ENCODE results near the gene WDFY3. TPM values are rescaled to one million over a fixed set of nuclear protein-coding genes. Genes with fewer than 3 reads are reported as not detected.
A peak's percentile ranks its signal among the peaks of the same experiment; 100 is the strongest.

WDFY3 gene
- polyA plus RNA-seq, 1 donor: 28.9 TPM

GRCh38 chr4:84968925-84969324, 2.4 kb upstream of the WDFY3 start:
- no peak for DNase-seq
- 100% methylated on average over 1 of the region's 1 CpG for WGBS (ENCODE audit: insufficient coverage, low lambda C conversion rate)
- H3K9me3 ChIP-seq (ENCODE audit: control insufficient read depth, low read depth, low read length): no peaks in the 10 kb centered on the region

GRCh38 chr4:84967243-84967690, 777 bp upstream of the WDFY3 start:
- Histone ChIP-seq H3K27me3 (ENCODE audit: control insufficient read depth, insufficient read depth, low read length) (no peaks in the 10 kb centered on the region), H3K4me1 (ENCODE audit: control insufficient read depth, insufficient read depth, low read length) (peaks cover 9% of the 10 kb centered on the region), H3K9me3 (ENCODE audit: control insufficient read depth, low read depth, low read length) (no peaks in the 10 kb centered on the region), H3K4me3 (ENCODE audit: low read length) (peak overlapping the region; percentile 71), H3K27ac (ENCODE audit: low read length) (peak overlapping the region; percentile 88), H3K36me3 (ENCODE audit: control insufficient read depth, insufficient read depth, low read length) (no peaks in the 10 kb centered on the region)
- WGBS (ENCODE audit: insufficient coverage, low lambda C conversion rate): 0% methylated on average over 1 of the region's 7 CpGs
- DNase-seq: no peak

More at GRCh38 chr4:84968925-84969324, 2.4 kb upstream of the WDFY3 start:
- Histone ChIP-seq H3K36me3 (ENCODE audit: control insufficient read depth, insufficient read depth, low read length) (no peaks in the 10 kb centered on the region), H3K4me1 (ENCODE audit: control insufficient read depth, insufficient read depth, low read length) (peaks cover 9% of the 10 kb centered on the region), H3K27me3 (ENCODE audit: control insufficient read depth, insufficient read depth, low read length) (no peaks in the 10 kb centered on the region), H3K27ac (ENCODE audit: low read length) (no peak overlapping the region), H3K4me3 (ENCODE audit: low read length) (no peak overlapping the region)

DNA sequence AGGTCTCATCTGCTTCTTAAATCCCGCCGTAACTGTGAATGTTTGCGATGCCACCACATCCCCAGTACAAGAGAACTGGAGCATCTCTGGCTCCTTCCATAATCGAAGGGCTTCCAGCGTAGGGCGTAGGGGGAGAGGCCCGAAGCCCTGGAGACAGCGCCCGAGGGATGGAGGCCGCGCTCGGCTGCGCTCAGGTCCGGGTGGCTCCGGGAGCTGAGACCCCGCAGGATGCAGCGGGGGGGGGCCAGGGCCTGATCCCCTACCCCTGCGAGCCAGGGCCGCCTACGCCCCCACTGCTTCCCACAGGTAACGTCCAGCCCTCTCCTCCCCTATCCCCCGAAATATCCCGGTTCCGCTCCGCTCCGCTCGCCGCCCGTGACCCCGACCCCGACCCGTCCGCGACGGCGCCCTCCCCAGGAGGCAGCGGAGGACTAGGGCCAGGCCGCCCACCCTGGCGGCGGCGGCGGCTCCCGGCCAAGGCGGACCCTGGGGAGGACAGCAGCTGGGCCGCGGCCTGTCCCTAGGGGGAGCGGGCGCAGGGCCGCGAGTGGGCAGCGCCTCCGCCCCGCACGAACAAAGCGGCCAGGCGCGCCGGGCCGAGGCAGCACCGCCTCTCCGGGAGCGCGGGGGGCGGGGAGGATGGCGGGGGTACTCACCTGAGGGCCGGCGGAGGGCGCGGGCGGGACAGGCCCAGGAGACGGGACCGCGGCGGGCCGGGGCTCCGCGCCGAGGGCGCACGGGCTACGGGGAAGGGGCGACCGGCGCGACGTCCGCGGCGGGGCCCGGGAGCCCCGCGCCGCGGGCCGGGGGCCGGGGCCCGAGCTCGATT, 723 bp downstream of the WDFY3 start:
- Histone ChIP-seq H3K4me1 (ENCODE audit: control insufficient read depth, insufficient read depth, low read length) (peaks cover 9% of the 10 kb centered on the region), H3K9me3 (ENCODE audit: control insufficient read depth, low read depth, low read length) (no peaks in the 10 kb centered on the region), H3K27ac (ENCODE audit: low read length) (peak overlapping the region; percentile 88), H3K4me3 (ENCODE audit: low read length) (peak overlapping the region; percentile 89), H3K27me3 (ENCODE audit: control insufficient read depth, insufficient read depth, low read length) (no peaks in the 10 kb centered on the region), H3K36me3 (ENCODE audit: control insufficient read depth, insufficient read depth, low read length) (no peaks in the 10 kb centered on the region)
- DNase-seq: peak; percentile 19 to 69
- whole genome bisulfite sequencing (ENCODE audit: insufficient coverage, low lambda C conversion rate): no CpG with 5 or more reads among the region's 98 CpGs

DNA sequence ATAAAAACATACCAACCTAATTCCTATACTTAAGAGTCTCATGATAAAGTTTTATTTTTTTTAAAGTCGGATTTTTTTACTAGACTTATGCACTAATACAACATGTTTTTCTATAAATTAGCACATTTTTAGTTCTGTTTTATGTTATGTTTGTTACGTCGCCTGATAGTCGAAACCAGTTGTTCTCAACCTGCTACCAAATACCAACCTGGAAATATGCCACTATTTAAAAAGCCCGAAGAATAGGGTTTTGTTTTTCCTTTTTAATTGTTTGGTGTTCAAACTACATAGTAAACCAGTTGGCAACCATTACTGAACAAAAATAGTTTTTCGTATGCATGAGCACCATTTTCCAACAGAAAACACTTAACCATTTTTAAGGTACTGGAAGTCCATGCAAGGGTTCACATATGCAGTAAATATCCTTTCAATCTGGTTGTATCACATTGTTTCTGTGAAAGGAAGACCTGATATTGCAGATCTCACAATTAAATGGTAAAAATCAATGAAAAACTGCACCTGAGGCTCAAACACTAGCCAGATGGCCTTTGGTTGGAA, 1.4 kb downstream of the WDFY3 start:
- peak overlapping the region; percentile 71 for H3K27ac ChIP-seq (ENCODE audit: low read length)
- H3K27me3 ChIP-seq (ENCODE audit: control insufficient read depth, insufficient read depth, low read length): no peaks in the 10 kb centered on the region
- peak overlapping the region; percentile 89 for H3K4me3 ChIP-seq (ENCODE audit: low read length)
- H3K4me1 ChIP-seq (ENCODE audit: control insufficient read depth, insufficient read depth, low read length): peaks cover 9% of the 10 kb centered on the region
- 53% methylated on average over 3 of the region's 6 CpGs for WGBS (ENCODE audit: insufficient coverage, low lambda C conversion rate)
- DNase-seq: no peak
- H3K36me3 ChIP-seq (ENCODE audit: control insufficient read depth, insufficient read depth, low read length): no peaks in the 10 kb centered on the region
- H3K9me3 ChIP-seq (ENCODE audit: control insufficient read depth, low read depth, low read length): no peaks in the 10 kb centered on the region

DNA sequence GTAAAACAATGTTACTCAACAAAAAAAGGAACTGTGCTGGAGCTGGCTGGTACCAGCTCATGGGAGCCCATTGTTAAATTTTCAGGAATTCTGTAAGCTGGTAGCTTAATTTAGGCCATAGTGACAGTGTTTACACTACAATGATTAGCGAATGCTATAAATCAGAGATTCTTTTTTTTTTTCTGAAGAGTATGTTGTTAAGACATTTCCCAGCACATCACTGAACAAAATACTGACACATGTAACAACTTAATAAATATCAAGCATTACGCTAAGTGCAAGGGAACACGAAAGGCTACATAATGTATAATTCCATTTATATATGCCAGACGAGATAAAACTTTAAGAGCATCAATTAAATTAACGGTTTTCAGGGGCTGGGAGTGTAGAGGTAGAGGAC, 4.4 kb downstream of the WDFY3 start:
- no peak for DNase-seq
- Histone ChIP-seq H3K4me1 (ENCODE audit: control insufficient read depth, insufficient read depth, low read length) (peaks cover 9% of the 10 kb centered on the region), H3K36me3 (ENCODE audit: control insufficient read depth, insufficient read depth, low read length) (no peaks in the 10 kb centered on the region), H3K27ac (ENCODE audit: low read length) (no peak overlapping the region), H3K9me3 (ENCODE audit: control insufficient read depth, low read depth, low read length) (no peaks in the 10 kb centered on the region), H3K4me3 (ENCODE audit: low read length) (no peak overlapping the region), H3K27me3 (ENCODE audit: control insufficient read depth, insufficient read depth, low read length) (no peaks in the 10 kb centered on the region)
- WGBS (ENCODE audit: insufficient coverage, low lambda C conversion rate): 77% methylated on average over 3 of the region's 5 CpGs

DNA sequence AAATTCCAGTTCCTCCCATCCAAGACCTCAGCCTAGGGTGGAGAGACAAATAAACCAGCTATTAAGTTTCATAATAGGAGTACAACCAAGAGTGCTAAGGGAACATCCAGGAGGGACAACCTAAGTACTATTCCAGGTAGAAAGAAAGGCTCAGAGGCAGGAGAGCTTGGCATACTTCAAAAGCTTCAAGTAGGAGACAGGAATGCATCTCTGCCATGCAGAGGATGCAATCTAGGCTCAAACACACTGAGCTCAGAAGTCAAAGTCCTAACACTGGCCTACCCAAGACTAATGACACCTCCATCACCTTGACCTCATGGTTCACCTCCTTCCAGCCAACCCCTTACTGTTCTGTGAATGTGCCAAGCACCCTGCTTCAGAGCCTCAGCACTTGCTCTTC, 8.1 kb downstream of the WDFY3 start:
- no peaks in the 10 kb centered on the region for H3K27me3 ChIP-seq (ENCODE audit: control insufficient read depth, insufficient read depth, low read length)
- no peaks in the 10 kb centered on the region for H3K9me3 ChIP-seq (ENCODE audit: control insufficient read depth, low read depth, low read length)
- no peak for DNase-seq
- no peak overlapping the region for H3K4me3 ChIP-seq (ENCODE audit: low read length)
- no peak overlapping the region for H3K27ac ChIP-seq (ENCODE audit: low read length)
- no peaks in the 10 kb centered on the region for H3K36me3 ChIP-seq (ENCODE audit: control insufficient read depth, insufficient read depth, low read length)
- H3K4me1 ChIP-seq (ENCODE audit: control insufficient read depth, insufficient read depth, low read length): peaks cover 9% of the 10 kb centered on the region

DNA sequence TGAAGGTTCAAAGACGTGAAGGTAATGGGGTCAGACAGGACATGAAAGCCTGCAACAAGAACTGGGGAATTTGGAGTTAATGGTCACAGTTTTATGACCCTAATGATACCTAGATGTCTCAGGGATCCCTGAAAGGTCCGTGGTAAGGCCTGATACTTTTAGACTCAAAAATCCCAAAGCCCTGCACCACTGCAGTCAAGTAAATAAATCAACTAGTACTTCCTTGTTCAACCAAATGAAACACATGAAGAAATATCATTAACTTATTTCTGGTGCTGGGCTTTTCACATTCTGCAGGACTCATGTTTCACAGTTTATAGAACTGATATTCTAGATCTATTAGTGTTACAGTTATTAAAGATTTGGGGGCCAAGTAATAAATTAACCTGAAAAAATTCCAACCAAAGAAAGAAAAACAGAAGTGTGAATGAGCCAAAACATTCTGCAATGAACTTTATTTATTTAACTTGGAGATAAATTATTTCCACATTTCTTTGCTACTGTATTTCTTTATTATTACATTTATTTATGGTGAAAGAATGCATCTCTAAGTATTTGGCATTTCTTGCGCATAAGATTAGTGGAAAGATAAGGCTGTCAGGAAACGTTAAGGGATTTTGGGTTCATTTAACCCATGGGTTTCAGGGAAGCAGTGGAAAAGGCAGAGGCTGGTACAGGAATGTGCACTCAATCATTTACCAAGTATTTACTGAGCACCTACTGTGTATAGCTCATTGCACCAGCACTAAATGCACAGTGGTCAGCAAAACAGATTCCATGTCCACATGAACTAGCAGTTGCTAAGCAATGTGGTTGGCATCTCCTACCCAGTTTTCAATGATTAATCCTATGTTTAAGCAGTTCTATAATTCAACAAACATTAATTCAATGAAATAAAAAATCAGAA, 8.7 kb downstream of the WDFY3 start:
- Histone ChIP-seq H3K27ac (ENCODE audit: low read length) (no peak overlapping the region), H3K27me3 (ENCODE audit: control insufficient read depth, insufficient read depth, low read length) (no peaks in the 10 kb centered on the region), H3K9me3 (ENCODE audit: control insufficient read depth, low read depth, low read length) (no peaks in the 10 kb centered on the region), H3K4me3 (ENCODE audit: low read length) (no peak overlapping the region), H3K4me1 (ENCODE audit: control insufficient read depth, insufficient read depth, low read length) (peaks cover 9% of the 10 kb centered on the region), H3K36me3 (ENCODE audit: control insufficient read depth, insufficient read depth, low read length) (no peaks in the 10 kb centered on the region)
- DNase-seq: no peak
- WGBS (ENCODE audit: insufficient coverage, low lambda C conversion rate): 64% methylated on average over 2 of the region's 4 CpGs

DNA sequence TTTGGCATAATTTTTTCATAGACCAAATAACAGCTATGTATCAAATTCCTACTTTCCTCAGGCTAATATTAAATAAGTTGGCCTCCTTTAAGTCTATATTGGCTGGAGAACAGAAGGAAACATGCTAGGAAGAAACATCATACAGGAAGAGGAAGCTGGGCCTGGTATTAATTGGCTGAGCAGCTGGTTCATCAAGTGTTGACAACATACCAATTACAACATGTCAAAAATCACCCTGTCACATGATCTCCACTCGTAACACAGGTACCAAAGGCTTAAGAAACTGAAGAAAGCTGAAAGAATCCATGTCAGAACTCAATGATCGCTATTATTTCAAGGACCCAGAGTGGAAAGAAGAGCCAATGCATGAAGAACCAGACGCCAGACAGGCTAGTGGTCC, 10.5 kb downstream of the WDFY3 start:
- no peak overlapping the region for H3K4me3 ChIP-seq (ENCODE audit: low read length)
- no peaks in the 10 kb centered on the region for H3K9me3 ChIP-seq (ENCODE audit: control insufficient read depth, low read depth, low read length)
- H3K27me3 ChIP-seq (ENCODE audit: control insufficient read depth, insufficient read depth, low read length): no peaks in the 10 kb centered on the region
- peaks cover 9% of the 10 kb centered on the region for H3K4me1 ChIP-seq (ENCODE audit: control insufficient read depth, insufficient read depth, low read length)
- peak in 1 of 2 donors; percentile 16 for DNase-seq
- H3K36me3 ChIP-seq (ENCODE audit: control insufficient read depth, insufficient read depth, low read length): no peaks in the 10 kb centered on the region
- no peak overlapping the region for H3K27ac ChIP-seq (ENCODE audit: low read length)
- WGBS (ENCODE audit: insufficient coverage, low lambda C conversion rate): no CpG with 5 or more reads among the region's 3 CpGs

- WGBS (ENCODE audit: insufficient coverage, low lambda C conversion rate): 91% methylated on average over 4 of the region's 6 CpGs
- Histone ChIP-seq H3K27ac (ENCODE audit: low read length) (no peak overlapping the region), H3K9me3 (ENCODE audit: control insufficient read depth, low read depth, low read length) (no peaks in the 10 kb centered on the region), H3K27me3 (ENCODE audit: control insufficient read depth, insufficient read depth, low read length) (no peaks in the 10 kb centered on the region), H3K4me1 (ENCODE audit: control insufficient read depth, insufficient read depth, low read length) (peaks cover 9% of the 10 kb centered on the region), H3K36me3 (ENCODE audit: control insufficient read depth, insufficient read depth, low read length) (no peaks in the 10 kb centered on the region), H3K4me3 (ENCODE audit: low read length) (no peak overlapping the region)
- DNase-seq: no peak
Measured at GRCh38 chr4:84954982-84955567, 11.4 kb downstream of the WDFY3 start.

- no peak overlapping the region for H3K27ac ChIP-seq (ENCODE audit: low read length)
- WGBS (ENCODE audit: insufficient coverage, low lambda C conversion rate): no CpG with 5 or more reads among the region's 1 CpG
- H3K36me3 ChIP-seq (ENCODE audit: control insufficient read depth, insufficient read depth, low read length): no peaks in the 10 kb centered on the region
- no peaks in the 10 kb centered on the region for H3K27me3 ChIP-seq (ENCODE audit: control insufficient read depth, insufficient read depth, low read length)
- no peak for DNase-seq
- H3K9me3 ChIP-seq (ENCODE audit: control insufficient read depth, low read depth, low read length): no peaks in the 10 kb centered on the region
- no peak overlapping the region for H3K4me3 ChIP-seq (ENCODE audit: low read length)
- peaks cover 6% of the 10 kb centered on the region for H3K4me1 ChIP-seq (ENCODE audit: control insufficient read depth, insufficient read depth, low read length)
Measured at GRCh38 chr4:84952776-84953175, 13.7 kb downstream of the WDFY3 start.
